Ramos (cell line): ENCODE data around the gene LIN9.
"Not testable (repeated sequence)": the region's sequence is repeated elsewhere in the genome, so short reads cannot be mapped to it uniquely, and the experiment has no call there.

Experiments
- in situ Hi-C: fragments of 300-500 bp; cut with MboI; formaldehyde crosslinking; loops from one replicate; pipeline ENCODE4 v1.14.3; 2022; ENCODE audit warnings: low sequenced_read_pairs; ENCODE audit not compliant: unreplicated experiment

Gene LIN9

DNA sequence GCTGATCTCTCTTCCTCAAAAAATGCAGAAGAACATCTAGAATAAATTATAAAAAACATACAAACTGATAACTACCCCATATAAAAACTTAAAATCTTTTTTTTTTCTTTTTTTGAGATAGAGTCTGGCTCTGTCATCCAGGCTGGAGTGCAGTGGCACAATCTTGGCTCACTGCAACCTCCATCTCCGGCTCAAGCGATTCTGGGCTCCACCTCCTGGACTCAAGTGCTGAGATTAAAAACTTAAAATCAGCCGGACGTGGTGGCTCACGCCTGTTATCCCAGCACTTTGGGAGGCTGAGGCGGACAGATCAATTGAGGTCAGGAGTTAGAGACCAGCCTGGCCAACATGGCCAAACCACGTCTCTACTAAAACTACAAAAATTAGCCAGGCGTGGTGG is 31.1 kb downstream of the LIN9 start:
- in situ Hi-C loops: no loop called here

DNA sequence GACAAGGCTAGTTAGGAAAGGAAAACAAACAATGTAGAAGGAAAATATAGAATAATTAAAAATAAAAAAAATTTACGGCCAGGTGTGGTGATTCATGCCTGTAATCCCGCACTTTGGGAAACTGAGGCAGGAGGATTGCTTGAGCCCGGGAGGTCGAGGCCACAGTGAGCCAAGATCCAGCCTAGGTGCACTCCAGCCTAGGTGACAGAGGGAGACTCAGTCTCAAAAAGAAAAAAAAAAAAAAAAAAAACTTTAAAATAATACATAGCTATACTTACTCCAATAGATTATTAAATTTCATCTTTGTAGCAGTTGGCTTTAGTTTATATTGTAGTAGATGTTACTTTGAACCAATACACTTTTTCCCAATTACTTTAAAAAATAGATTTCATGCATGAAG is 32.0 kb downstream of the LIN9 start:
- in situ Hi-C loops: no loop called here

DNA sequence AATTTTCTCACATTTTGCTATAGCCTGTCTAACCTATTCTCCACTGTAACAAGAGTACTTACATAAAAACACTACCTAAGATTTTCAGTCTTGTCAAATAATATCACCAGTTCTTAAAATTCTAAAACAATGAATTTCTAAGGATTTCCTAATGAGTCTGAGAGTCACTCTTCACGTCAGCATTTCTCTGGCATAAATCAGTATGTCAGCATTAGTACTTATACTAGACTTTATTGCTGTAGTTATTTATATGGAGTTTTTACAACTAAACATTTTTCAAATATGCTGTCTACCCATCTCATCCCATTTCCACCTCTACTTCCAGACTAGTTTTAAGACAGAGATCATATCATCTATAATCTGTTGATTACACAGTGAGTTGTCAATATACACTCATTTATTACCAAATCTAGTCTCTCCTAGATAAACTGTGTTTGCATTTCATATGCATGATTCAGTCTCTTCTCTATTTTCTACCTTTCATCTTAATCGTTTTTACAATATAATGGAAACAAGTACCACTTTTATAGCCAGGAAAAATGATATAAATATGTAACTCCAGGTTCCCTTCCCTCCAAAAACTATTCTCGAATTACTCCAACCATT is 32.8 kb downstream of the LIN9 start:
- in situ Hi-C loops: no loop called here

DNA sequence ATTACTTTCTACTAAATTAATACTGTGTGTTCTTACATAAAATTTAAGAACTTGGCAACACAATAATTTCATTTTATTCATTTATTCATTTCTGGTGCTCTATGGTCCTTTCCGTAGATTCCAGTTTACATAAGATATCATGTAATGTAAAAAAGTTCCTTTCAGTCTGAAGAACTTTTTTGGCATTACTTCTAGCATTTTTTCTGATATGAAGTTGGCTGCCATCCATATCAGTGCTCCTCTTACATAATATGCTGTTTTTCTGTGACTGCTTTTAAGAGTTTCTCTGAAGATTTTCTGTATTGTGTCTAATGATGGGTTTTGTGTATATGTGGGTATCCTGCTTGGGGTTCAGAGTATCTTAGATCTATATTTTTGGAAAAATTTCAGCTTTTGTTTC is 34.8 kb downstream of the LIN9 start:
- in situ Hi-C loops: no loop called here

DNA sequence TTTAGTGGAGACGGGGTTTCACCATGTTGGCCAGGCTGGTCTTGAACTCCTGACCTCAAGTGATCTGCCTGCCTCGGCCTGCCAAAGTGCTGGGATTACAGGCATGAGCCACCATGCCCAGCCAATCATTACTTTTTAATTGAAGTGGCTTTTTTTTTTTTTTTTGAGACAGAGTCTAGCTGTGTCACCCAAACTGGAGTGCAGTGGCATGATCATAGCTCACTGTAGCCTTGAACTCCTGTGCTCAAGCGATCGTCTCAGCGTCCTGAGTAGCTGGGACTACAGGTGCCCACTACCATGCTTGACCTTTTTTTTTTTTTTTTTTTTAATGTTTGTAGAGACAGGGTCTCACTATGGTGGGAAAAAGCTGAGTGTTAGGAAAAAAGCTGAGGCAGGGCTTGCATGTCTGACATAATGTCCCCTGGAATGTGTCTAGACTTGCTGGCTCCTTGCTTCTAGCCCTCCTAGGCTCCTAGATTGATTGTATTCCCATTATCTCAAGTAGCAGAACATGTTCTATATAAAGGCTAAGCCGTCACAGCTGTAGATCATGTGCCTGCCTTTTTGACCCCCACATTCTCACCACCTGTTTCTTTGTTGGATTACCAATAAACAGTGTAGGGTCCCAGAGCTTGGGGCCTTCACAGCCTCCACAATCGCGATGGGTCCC is 36.6 kb downstream of the LIN9 start:
- in situ Hi-C loops: not testable (repeated sequence)

DNA sequence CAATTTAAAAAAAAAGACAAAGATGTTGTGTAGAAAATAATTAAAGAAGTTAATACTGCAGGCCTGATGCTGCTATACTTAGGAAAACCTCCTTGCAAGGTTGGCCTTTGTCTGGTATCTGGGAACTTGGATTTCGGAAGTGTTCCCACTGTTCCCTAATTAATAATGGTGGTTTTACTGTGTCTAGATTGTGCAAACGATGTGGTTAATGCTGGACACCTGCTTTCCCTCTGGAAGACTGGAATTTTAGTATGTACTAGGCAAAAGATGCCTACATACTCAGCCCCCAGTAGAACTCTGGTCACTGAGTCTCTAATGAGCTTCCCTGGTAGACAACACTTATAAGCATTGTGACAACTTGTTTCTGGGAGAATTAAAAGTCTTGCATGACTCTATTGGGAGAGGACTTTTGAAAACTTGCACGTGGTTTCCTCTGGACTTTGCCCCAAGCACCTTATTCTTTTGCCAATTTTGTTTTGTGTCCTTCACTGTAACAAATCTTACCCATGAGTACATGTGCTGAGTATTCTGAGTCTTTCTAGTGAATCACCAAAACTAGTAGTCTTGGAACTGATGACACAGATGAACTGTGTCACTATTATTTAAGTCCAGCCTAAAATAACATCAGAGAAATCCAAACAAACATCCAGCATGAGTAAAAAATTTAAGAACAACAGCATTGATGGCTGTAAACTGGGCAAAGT is 40.4 kb downstream of the LIN9 start:
- in situ Hi-C loops: no loop called here

DNA sequence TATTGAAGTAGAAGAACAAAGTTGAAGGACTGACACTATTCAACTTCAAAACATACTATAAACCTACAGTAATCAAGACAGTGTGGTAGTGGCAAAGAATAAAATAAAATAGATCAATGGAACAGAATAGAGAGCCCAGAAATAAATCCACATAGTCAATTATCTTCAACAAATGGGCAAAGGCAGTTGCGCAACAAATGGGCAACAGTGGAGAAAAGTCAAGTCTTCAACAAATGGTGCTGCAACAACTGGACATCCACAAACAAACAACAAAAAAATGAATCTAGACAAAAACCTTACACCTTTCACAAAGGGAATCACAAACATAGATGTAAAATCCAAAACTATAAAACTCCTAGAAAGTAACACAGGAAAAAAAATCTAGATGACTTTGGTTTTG is 47.1 kb downstream of the LIN9 start:
- in situ Hi-C loops: no loop called here

DNA sequence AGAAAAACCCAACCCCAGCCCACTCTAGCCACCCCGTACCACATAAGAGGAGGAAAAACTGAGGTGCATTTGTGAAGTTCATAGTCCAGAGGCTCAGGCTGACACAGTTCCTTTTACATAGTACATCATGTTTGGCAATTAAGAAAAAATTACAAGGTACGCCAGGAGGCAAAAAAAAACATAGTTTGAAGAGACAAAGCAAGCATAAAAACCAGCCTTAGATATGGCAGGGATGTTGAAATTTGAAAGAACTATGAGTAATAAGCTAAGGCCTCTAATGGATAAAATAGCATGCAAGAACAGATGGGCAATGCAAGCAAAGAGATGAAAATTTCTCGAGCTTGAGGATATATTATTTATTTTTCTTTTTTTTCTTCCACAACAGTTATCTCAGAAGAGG is 53.6 kb downstream of the LIN9 start:
- in situ Hi-C loops: no loop called here

DNA sequence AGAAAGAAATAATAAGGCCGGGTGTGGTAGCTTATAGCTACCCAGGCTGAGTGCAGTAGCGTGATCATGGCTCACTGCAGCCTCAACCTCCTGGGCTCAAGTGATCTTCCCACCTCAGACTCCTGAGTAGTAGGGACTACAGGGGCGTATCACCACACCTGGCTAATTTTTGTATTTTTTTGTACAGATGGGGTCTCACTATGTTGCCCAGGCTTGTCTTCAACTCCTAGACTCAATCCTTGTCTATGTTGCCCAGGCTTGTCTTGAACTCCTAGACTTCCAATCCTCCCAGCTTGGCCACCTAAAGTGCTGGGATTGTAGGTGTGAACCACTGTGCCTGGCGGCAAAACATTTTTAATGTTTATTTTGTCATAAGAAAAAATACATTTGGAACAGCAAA is 55.0 kb downstream of the LIN9 start:
- in situ Hi-C loops: no loop called here

DNA sequence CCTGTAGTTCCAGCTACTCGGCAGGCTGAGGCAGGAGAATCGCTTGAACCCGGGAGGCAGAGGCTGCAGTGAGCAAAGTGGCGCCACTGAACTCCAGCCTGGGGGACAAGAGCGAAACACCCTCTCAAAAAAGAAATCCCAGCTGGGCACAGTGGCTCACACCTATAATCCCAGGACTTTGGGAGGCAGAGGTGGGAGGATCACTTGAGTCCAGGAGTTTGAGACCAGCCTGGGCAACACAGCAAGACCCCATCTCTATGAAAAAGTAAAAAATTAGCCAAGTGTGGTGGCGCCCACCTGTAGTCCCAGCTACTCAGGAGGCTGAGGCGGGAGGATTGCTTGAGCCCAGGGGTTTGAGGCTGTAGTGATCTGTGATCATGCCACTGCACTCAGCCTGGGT is 56.1 kb downstream of the LIN9 start:
- in situ Hi-C loops: not testable (repeated sequence)

DNA sequence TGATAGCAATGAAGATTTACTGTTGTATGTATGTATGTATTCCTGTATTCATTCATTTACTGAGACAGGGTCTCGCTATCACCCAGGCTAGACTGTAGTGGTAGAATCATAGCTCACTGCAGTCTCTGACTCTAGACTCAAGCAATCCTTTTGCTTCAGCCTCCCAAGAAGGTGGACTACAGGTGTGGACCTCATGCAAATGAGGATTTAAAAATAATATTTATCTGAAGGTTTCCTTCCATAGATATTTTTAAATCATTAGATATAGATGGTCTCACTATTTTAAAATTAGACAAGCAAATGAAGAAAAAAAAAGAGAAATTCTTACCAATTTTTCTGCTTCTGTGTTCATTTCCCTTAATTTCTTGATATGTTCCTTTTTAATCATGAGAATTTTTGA is 58.5 kb downstream of the LIN9 start:
- in situ Hi-C loops: no loop called here

DNA sequence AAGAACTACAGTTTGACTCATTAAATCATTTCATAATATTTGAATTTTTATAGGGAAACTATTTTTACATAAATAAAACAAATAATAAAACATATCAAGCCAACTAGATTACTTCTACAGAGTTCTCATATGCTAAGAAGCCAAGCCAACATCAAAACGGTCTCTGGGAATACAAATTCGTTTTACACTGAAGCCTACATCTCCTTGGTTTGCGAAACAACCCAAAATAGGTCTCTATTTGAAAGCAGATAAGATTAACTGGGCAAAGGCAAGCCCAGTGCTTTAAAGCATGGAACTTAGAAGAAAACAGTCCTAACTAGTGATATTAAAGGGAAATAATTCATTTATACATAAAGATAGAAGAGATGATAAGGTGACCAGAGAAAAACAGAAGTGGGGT is 60.2 kb downstream of the LIN9 start:
- in situ Hi-C loops: no loop called here

DNA sequence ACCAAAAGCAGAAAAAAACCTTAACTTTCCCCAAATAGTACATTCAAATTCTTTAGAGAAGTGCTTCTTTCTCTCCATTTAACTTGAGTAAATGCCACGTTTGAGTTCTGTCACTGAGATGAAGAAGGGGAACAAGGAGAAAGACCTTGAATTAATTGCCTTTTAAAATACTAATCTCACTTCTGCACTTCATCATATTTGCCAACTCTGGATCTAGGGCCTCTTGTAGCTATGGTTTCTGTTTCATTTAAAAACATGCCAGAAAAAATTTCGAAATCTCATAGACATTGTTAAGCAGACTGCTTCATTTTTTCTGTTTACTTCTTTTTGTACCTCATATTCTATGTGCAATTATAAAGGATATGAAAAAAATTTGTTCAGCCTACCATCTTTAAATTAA is 60.9 kb downstream of the LIN9 start:
- in situ Hi-C loops: no loop called here

DNA sequence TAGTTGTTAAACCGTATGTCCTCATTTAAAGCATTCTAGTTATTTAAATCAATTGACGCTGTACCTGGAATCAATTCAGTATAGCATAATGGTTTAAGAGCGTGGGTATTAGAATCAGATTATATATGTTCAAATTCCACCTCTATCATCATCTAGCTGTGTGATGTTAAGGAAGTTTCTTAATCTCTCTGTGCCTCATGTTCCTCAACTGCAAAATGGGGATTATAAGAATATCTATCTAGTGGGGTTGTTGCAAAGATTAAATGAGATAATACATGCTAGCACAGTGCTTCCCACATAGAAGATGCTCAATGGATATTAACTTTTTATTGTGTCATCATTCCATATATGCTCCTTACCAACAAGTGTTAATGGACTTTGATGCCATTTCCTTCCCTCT is 69.5 kb downstream of the LIN9 start:
- in situ Hi-C loops: no loop called here

DNA sequence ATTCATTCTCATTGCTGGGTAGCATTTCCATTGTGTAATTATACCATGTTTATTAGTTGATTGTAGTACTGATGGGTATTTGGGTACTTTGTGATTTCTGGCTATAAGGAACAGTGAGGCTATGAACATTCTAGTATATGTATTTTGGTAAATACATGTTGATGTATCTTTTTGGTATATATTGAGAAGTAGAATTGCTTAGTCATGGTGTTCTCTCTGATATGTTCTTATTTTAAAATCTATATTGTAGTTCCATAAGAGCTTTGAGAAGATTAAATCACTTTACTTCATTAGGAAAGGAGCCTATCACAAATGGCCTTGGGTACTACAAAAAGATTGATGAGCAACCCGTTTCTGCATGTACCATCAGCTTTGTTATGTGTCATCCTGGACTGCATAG is 72.1 kb downstream of the LIN9 start:
- in situ Hi-C loops: no loop called here

DNA sequence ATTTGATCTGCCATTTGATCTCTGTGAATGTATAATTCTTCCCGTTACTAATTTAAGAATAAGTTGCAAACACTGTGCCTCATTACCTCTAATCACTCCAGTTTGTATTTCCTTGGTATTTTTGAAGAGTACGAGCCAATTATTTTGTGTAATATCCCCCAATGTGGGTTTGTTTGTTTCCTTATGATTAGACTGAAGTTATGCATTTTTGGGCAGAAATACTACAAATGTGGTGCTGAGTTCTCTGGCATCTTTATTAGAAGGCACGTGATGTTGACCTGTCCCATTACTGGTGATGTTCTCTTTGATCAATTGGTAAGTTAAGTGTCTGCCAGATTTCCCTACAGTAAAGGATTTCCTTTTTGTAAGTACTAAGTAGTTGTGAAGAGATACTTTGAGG is 75.2 kb downstream of the LIN9 start:
- in situ Hi-C loops: no loop called here

DNA sequence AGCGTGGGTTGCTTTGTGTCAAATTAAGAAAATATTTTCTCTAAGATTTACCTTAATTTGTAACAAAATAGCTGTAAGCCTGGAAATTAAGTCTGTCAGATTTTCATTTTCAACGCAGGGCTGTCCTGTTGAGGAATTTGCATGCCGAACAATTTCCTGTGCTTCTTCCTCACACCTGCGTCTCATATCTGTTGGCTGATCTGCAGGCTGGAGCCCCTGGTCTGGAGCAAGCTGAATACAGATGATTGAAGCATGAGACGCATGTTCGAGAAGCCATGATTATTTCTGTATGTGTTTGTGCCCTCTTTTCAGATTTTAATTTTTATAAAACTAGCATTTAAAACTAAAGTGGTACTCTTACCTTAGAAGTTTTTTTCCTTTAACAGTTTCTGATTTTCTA is 75.7 kb downstream of the LIN9 start:
- in situ Hi-C loops: no loop called here

DNA sequence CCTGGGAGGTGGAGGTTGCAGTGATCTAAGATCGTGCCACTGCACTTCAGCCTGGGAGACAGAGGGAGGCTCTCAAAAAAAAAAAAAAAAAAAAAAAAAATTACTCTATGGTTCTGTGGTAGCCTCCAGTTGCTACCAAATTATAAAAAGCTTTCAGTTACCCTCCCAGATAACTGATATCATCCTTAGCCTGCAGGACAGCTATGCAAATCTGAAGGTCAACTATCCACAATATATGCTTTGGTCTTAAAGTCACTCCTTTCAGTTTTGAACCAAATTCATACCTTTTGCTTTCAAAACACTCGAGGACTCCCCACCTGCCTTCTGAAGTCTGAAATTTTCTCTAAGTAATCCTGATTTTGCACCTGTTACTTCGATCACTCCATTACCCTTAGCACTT is 82.4 kb downstream of the LIN9 start:
- in situ Hi-C loops: no loop called here

DNA sequence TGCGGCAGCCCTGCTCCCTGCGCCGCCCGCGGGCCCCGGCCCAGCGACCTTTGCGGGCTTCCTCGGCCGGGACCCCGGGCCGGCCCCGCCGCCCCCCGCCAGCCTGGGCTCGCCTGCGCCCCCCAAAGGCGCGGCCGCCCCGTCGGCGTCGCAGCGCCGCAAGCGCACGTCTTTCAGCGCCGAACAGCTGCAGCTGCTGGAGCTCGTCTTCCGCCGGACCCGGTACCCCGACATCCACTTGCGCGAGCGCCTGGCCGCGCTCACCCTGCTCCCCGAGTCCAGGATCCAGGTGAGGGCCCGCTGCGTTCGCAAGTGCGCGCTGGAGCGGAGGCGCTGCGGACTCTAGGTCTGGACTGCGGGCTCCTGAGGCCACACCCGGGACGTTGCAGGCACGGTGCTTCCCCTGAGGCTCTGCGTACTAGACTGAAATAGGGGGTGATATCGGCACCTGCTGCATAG is 85.1 kb downstream of the LIN9 start:
- in situ Hi-C loops: no loop called here

DNA sequence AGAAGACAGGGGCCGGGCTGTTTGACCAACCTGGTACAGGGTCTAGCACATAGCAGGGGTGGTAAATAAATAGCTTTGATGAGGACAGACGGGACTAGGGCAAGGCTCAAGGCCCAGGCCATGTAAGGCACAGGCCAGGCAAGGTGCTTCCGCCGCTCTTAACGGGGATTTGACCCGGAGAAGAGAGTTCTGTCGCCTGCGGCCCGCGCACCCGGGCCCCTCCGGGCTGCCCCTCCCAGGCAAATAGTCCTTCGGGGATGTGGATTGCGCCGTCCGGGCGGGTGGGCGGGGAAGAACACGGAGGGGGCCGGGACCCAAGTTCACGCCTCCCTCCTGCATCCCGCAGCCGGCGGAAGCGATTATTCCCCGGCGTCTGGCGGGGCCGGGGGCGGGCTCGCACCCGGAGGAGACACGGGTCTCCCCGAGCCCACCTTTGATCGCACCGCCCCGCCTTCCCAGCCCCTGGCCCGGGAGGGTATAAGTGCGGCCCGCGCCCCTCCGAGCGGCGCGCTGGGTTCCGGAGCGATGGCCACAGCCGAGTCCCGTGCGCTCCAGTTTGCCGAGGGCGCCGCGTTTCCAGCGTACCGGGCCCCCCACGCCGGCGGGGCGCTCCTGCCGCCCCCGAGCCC is 85.7 kb downstream of the LIN9 start, which contains the start of gene MIXL1:
Gene MIXL1 (plus strand): TSS at position 508 of the 629 bp plus-strand sequence. CDS start 18 bp downstream, at position 526.
- in situ Hi-C loops: no loop called here

DNA sequence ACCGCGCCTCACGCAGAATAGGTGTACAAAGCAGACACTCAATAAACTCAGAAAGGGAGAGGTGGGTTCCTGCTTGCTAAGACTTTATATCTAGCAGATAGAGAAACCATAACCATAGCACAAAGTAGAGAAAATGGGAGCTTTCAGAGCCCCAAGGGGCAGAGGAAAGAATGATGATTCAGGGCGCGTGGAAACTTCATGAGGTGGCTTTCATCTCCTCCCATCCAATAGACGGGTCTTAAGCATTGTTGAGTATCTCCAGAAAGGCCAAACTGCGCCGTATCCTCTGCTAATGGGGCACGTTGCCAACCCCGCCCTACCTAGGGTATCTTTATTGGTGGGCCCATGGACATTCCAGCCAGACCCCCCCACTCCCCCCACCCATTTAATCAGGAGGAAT is 86.3 kb downstream of the LIN9 start:
- in situ Hi-C loops: no loop called here
